GM12875 (cell line): ENCODE results near the gene FAM50B.

Source experiments
- H3K4me3 ChIP-seq: one replicate; pipeline ENCODE4 v1.5.1; 2011; ENCODE audit warnings: low read depth, low read length, control low read depth
- CTCF ChIP-seq: IDR thresholded peaks from 2 replicates; pipeline ENCODE4 v1.5.1; 2011; ENCODE audit warnings: low read depth, mild to moderate bottlenecking, control low read depth, inconsistent platforms, low read length, moderate library complexity, borderline replicate concordance; ENCODE audit not compliant: insufficient read depth

The FAM50B gene

GRCh38 chr6:3849681-3850450 lies 693 bp downstream of the FAM50B start:
- H3K4me3 ChIP-seq: peak overlapping the region; percentile 61
- no peak for TF ChIP-seq CTCF

- no peak overlapping the region for H3K4me3 ChIP-seq
- no peak for TF ChIP-seq CTCF
Observed at GRCh38 chr6:3850451-3851203, 1.5 kb downstream of the FAM50B start.

GRCh38 chr6:3851839-3852238 lies 2.7 kb downstream of the FAM50B start:
- no peak for TF ChIP-seq CTCF

GRCh38 chr6:3852391-3852790 lies 3.2 kb downstream of the FAM50B start:
- no peak overlapping the region for H3K4me3 ChIP-seq
- TF ChIP-seq CTCF: no peak

More at GRCh38 chr6:3851839-3852238, 2.7 kb downstream of the FAM50B start:
- H3K4me3 ChIP-seq: no peak overlapping the region

GRCh38 chr6:3855866-3856265 lies 6.7 kb downstream of the FAM50B start:
- TF ChIP-seq CTCF: no peak
- no peak overlapping the region for H3K4me3 ChIP-seq

GRCh38 chr6:3856576-3856975 lies 7.4 kb downstream of the FAM50B start:
- no peak overlapping the region for H3K4me3 ChIP-seq
- TF ChIP-seq CTCF: no peak
